Measurements from ENCODE around the gene TAS2R4.

GRCh38 chr7:141820067-141820466 lies 43.6 kb downstream of the TAS2R4 start:
- TF ChIP-seq EZH2 (IDR thresholded peaks at IDR 0.05; ENCODE audit: insufficient read depth, poor library complexity, severe bottlenecking) (no peak), EZH2phosphoT487 (IDR thresholded peaks at IDR 0.05; ENCODE audit: insufficient read depth, low read depth) (no peak)
